ENCODE data around the gene LRRC3.

- TF ChIP-seq CTCF (IDR thresholded peaks at IDR 0.05), result no peak
- no peak for TF ChIP-seq EZH2phosphoT487 (IDR thresholded peaks at IDR 0.05; ENCODE audit: borderline replicate concordance, low read depth)
- TF ChIP-seq FOXJ3 (CRISPR knock-in tag; IDR thresholded peaks at IDR 0.05), result no peak
- TF ChIP-seq EP300 (IDR thresholded peaks at IDR 0.05; ENCODE audit: borderline replicate concordance in 1 of 2, low read depth in 1 of 2, low read length in 1 of 2), result no peak
- TF ChIP-seq TAF1 (IDR thresholded peaks at IDR 0.05; ENCODE audit: borderline replicate concordance, low read depth, low read length), result no peak
- no peak for TF ChIP-seq FOSL2 (IDR thresholded peaks at IDR 0.05; ENCODE audit: borderline replicate concordance, low read depth)
- TF ChIP-seq RAD21 (IDR thresholded peaks at IDR 0.05; ENCODE audit: low read length), result no peak
- no peak for TF ChIP-seq REST (IDR thresholded peaks at IDR 0.05; ENCODE audit: low read depth, low read length)
- no peak for TF ChIP-seq RFX5 (IDR thresholded peaks at IDR 0.05; ENCODE audit: low read length)
These were observed 18.0 kb upstream of the LRRC3 start for GRCh38 chr21:44437371-44437695.

Data from SK-N-SH (cell line).